DOHH2 (cell line): ENCODE results near the gene P4HB.

ENCODE experiments used
- H3F3A ChIP-seq: fragments of 200-600 bp; sonication (generic), shearing (Covaris generic); 2 replicates; pipeline ENCODE4 v1.6.0; 2016; ENCODE audit warnings: antibody characterized with exemption, mild to moderate bottlenecking; ENCODE audit not compliant: control insufficient read depth, insufficient read depth
- H3K27ac ChIP-seq: fragments of 200-600 bp; sonication (generic); 2 replicates; pipeline ENCODE4 v1.5.1; 2014; ENCODE audit warnings: low read depth, mild to moderate bottlenecking, low read length, moderate library complexity
- H3K27me3 ChIP-seq: fragments of 200-600 bp; sonication (generic); 2 replicates; pipeline ENCODE4 v1.6.1; 2014; ENCODE audit warnings: mild to moderate bottlenecking, low read length, mixed read lengths; ENCODE audit not compliant: control insufficient read depth
- H3K36me3 ChIP-seq: fragments of 200-600 bp; sonication (generic); 2 replicates; pipeline ENCODE4 v1.6.1; 2014; ENCODE audit warnings: mild to moderate bottlenecking, low read length, moderate library complexity, mixed read lengths; ENCODE audit not compliant: control insufficient read depth
- H3K4me1 ChIP-seq: fragments of 200-600 bp; sonication (generic); 2 replicates; pipeline ENCODE4 v1.6.1; 2014; ENCODE audit warnings: mild to moderate bottlenecking, low read length, mixed read lengths; ENCODE audit not compliant: control insufficient read depth
- H3K4me2 ChIP-seq: fragments of 200-600 bp; sonication (generic); 2 replicates; pipeline ENCODE4 v1.6.0; 2014; ENCODE audit warnings: mild to moderate bottlenecking, low read length, moderate library complexity
- H3K4me3 ChIP-seq: fragments of 200-600 bp; sonication (generic); 2 replicates; pipeline ENCODE4 v1.5.1; 2014; ENCODE audit warnings: mild to moderate bottlenecking, low read length, mixed read lengths
- H3K79me2 ChIP-seq: fragments of 200-600 bp; sonication (generic); 2 replicates; pipeline ENCODE4 v1.6.1; 2014; ENCODE audit warnings: mild to moderate bottlenecking, low read length, mixed read lengths; ENCODE audit not compliant: control insufficient read depth
- H3K9me2 ChIP-seq: fragments of 200-600 bp; sonication (generic); replicated peaks from 2 replicates; pipeline ENCODE4 v1.6.1; 2014; ENCODE audit warnings: mild to moderate bottlenecking, low read length, mixed read lengths; ENCODE audit not compliant: control insufficient read depth
- H3K9me3 ChIP-seq: fragments of 200-600 bp; sonication (generic); 2 replicates; pipeline ENCODE4 v1.6.1; 2014; ENCODE audit warnings: antibody characterized with exemption, low read length, mixed read lengths; ENCODE audit not compliant: control insufficient read depth, insufficient read depth
- H4K20me1 ChIP-seq: fragments of 200-600 bp; sonication (generic); 2 replicates; pipeline ENCODE4 v1.6.0; 2014; ENCODE audit warnings: low read depth, mild to moderate bottlenecking, antibody characterized with exemption, low read length, moderate library complexity; ENCODE audit not compliant: control insufficient read depth, insufficient read depth
- EZH2phosphoT487 ChIP-seq: fragments of 200-600 bp; sonication (generic); IDR thresholded peaks from 2 replicates; pipeline ENCODE4 v1.6.1; 2017; ENCODE audit warnings: borderline replicate concordance, mild to moderate bottlenecking, antibody characterized with exemption, low read length, moderate library complexity, mixed read lengths
- TF ChIP-seq, protein P1 (sequence below): fragments of 200-600 bp; sonication (generic); IDR thresholded peaks from one replicate; pipeline ENCODE4 v1.5.1; 2014; ENCODE audit warnings: antibody characterized with exemption, mild to moderate bottlenecking, low read depth, low read length; ENCODE audit not compliant: poor library complexity, severe bottlenecking

The P4HB gene

DNA sequence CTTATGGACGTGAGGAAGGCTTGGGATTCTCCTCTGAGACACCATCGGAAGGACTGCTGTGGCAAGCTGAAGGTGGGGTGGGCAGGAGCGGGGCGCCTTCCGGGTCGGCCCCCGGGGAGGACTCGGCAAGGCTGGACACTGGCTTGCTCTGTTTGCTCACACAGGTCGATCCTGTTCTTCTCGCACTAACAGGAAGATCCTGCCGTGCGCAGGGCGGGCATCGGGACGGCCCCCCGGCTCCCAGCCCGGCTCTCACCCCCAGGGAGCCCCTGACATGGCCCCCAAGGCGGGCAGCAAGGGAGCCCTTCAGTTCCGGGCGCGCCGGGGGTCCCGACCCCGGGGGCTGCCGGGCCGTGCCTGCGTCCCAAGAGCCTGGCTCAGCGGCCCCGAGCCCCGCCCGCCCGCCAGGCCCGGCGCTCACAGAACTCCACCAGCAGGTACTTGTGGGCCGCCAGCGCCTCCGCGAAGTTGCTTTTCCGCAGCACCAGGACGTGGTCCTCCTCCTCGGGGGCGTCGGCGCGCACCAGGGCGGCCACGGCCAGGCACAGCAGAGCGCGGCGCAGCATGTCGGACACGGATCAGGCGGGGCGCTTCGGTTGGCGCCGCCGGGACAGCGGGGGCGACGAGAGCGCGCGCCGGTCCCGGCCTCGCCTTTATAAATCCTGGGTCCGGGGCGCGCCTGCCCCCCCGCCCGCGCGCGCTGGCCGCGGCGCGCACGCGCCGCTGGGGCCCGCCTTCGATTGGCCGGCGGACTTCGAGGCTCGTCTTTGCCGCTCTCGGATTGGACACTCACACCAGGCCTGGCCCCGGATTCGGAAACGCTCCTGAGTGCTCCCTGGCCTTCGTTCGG lies at the start of gene P4HB:
Gene P4HB (minus strand): TSS at position 630 of the 850 bp plus-strand sequence. CDS start 64 bp downstream, at position 566.
- Histone ChIP-seq H3K27ac (peak within 1 kb of the TSS; percentile 55), H3K4me1 (peaks cover 35% of the 10 kb centered on the region), H3K36me3 (peaks cover 77% of the 10 kb centered on the region)

GRCh38 chr17:81909231-81909630 lies 48.9 kb upstream of the P4HB start:
- Histone ChIP-seq H3K9me2 (no peaks in the 10 kb centered on the region), H3K79me2 (peaks cover 17% of the 10 kb centered on the region), H3K27me3 (no peaks in the 10 kb centered on the region), H3F3A (peaks cover 10% of the 10 kb centered on the region), H4K20me1 (peaks cover 2% of the 10 kb centered on the region; the same call in 1 of the 2 replicates), H3K4me3 (no peak overlapping the region), H3K4me2 (peak overlapping the region; percentile 93; the same call in 1 of the 2 replicates), H3K27ac (no peak overlapping the region), H3K9me3 (no peaks in the 10 kb centered on the region), H3K36me3 (peaks cover 71% of the 10 kb centered on the region), H3K4me1 (peaks cover 17% of the 10 kb centered on the region)
- TF ChIP-seq, protein P1, sequence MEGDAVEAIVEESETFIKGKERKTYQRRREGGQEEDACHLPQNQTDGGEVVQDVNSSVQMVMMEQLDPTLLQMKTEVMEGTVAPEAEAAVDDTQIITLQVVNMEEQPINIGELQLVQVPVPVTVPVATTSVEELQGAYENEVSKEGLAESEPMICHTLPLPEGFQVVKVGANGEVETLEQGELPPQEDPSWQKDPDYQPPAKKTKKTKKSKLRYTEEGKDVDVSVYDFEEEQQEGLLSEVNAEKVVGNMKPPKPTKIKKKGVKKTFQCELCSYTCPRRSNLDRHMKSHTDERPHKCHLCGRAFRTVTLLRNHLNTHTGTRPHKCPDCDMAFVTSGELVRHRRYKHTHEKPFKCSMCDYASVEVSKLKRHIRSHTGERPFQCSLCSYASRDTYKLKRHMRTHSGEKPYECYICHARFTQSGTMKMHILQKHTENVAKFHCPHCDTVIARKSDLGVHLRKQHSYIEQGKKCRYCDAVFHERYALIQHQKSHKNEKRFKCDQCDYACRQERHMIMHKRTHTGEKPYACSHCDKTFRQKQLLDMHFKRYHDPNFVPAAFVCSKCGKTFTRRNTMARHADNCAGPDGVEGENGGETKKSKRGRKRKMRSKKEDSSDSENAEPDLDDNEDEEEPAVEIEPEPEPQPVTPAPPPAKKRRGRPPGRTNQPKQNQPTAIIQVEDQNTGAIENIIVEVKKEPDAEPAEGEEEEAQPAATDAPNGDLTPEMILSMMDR = no peak
- TF ChIP-seq EZH2phosphoT487 = no peak

More for the DNA sequence above, at the start of gene P4HB:
- peaks cover 1% of the 10 kb centered on the region; the same call in 1 of the 2 replicates for H3F3A ChIP-seq
- H3K4me3 ChIP-seq = peak within 1 kb of the TSS; percentile 88
- no peaks in the 10 kb centered on the region for H3K27me3 ChIP-seq
- H3K9me2 ChIP-seq = no peaks in the 10 kb centered on the region
- H4K20me1 ChIP-seq = peaks cover 26% of the 10 kb centered on the region
- TF ChIP-seq, protein P1 = no peak
- TF ChIP-seq EZH2phosphoT487 = no peak
- no peaks in the 10 kb centered on the region for H3K9me3 ChIP-seq
- peak within 1 kb of the TSS; percentile 97 for H3K4me2 ChIP-seq
- H3K79me2 ChIP-seq = peaks cover 89% of the 10 kb centered on the region

- H3K4me2 ChIP-seq = no peak overlapping the region
- TF ChIP-seq, protein P1 = no peak
- TF ChIP-seq EZH2phosphoT487 = no peak
- H3K27ac ChIP-seq = no peak overlapping the region
- no peaks in the 10 kb centered on the region; the same call in 1 of the 2 replicates for H4K20me1 ChIP-seq
- peaks cover 17% of the 10 kb centered on the region for H3K4me1 ChIP-seq
- no peaks in the 10 kb centered on the region for H3K9me3 ChIP-seq
- no peaks in the 10 kb centered on the region for H3K9me2 ChIP-seq
- peaks cover 10% of the 10 kb centered on the region for H3F3A ChIP-seq
- H3K36me3 ChIP-seq = peaks cover 71% of the 10 kb centered on the region
- H3K4me3 ChIP-seq = no peak overlapping the region
- peaks cover 17% of the 10 kb centered on the region for H3K79me2 ChIP-seq
- H3K27me3 ChIP-seq = no peaks in the 10 kb centered on the region
These were observed 48.5 kb upstream of the P4HB start for GRCh38 chr17:81908793-81909192.
